VCaP (cell line): ENCODE measurements around the gene CNTF.

Experiments used
- H3K27ac ChIP-seq: fragments of 450-650 bp; 2 replicates; pipeline ENCODE4 v1.5.1; 2017
- TF ChIP-seq, protein P1 (sequence below): fragments of 450-650 bp; conservative IDR thresholded peaks from 2 replicates; pipeline ENCODE4 v1.5.1; 2017; ENCODE audit warnings: mild to moderate bottlenecking, moderate library complexity

Gene CNTF

DNA sequence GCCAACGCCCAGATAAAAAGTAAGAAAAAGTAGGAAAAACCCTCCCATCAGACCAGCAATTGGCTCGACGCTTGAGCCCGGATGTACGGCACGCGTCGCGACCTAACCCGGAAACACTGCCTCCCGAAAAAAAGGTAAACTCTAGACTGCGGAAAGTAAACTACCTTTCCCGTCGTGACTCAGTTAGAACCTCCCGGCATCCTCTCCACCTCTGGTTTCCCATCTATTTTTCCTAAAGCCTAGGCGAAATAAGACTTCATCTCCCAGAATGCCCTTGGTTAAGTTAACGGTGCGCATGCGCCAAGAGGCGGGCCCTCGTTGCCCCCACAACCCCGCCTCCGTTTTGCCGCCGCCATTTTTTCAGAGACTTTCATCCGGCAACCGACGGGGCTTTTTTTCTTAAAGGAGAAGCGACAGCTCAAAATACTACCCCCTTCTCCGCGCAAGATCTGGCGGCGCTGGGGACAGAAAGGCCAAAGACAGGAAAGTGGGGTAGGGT, 44.3 kb upstream of the CNTF start:
- TF ChIP-seq, protein P1, sequence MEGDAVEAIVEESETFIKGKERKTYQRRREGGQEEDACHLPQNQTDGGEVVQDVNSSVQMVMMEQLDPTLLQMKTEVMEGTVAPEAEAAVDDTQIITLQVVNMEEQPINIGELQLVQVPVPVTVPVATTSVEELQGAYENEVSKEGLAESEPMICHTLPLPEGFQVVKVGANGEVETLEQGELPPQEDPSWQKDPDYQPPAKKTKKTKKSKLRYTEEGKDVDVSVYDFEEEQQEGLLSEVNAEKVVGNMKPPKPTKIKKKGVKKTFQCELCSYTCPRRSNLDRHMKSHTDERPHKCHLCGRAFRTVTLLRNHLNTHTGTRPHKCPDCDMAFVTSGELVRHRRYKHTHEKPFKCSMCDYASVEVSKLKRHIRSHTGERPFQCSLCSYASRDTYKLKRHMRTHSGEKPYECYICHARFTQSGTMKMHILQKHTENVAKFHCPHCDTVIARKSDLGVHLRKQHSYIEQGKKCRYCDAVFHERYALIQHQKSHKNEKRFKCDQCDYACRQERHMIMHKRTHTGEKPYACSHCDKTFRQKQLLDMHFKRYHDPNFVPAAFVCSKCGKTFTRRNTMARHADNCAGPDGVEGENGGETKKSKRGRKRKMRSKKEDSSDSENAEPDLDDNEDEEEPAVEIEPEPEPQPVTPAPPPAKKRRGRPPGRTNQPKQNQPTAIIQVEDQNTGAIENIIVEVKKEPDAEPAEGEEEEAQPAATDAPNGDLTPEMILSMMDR: no peak
- H3K27ac ChIP-seq: peak overlapping the region; percentile 99

DNA sequence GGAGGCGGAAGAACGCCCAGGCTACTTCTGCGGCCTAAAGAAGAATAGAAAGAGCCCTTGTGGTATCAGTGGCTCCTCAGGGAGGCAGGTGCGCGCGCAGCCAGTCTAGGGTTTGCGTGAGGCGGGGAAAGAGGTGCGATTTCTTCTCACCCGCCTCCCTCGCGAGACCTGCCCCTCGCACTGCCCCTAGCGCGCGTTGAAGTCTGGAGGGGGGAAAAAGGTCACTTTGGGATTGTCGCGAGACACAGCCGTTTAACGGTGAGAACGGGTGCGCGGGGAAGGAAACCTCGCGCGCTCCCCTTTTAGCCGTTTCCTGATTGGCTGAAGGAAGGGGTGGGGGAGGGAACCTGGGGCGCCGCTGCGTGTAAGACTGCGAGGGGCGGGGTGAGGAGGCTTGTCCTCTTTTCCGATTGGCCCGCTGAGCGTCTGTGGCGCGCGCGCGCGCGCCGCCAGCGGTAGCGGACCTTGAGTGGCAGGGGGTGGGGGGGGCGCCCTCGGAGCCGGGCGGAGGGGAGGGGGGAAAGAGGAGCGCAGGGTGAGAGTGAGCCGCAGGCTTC, 43.8 kb upstream of the CNTF start, which contains the start of gene ZFP91:
Gene ZFP91, plus strand, starts transcription at position 429 of the 557 bp plus-strand sequence. CDS start 219 bp downstream, outside the sequence.
- H3K27ac ChIP-seq: peak within 1 kb of the TSS; percentile 99
- TF ChIP-seq, protein P1: no peak

DNA sequence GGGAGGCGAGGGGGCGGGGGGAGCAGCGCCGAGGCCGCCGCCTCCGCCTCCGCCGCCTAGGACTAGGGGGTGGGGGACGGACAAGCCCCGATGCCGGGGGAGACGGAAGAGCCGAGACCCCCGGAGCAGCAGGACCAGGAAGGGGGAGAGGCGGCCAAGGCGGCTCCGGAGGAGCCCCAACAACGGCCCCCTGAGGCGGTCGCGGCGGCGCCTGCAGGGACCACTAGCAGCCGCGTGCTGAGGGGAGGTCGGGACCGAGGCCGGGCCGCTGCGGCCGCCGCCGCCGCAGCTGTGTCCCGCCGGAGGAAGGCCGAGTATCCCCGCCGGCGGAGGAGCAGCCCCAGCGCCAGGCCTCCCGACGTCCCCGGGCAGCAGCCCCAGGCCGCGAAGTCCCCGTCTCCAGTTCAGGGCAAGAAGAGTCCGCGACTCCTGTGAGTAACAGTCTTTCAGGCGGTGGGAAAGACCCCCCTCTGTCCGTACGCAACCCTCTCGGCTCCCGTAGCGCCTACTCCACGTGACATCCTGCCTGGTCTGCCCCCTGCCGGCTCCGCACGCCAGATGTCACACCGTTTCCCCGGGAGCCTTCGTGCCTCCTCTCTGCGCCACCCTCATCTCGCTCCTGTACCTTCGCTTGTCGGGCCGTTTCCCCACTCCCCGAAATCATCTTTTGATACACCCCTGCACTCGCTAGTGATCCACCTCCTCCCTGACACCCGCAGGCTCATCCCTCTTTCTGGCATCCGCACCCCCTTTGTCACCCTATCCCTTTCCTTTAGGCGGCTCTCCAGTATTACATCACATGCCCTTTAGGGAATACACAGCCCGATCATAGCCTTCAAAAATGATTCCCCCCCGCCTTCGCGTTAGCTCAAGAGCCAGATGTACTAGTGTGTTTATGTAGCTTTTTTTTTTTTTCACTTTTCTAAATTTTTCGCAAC, 43.0 kb upstream of the CNTF start:
- TF ChIP-seq, protein P1: peak; percentile 78
- H3K27ac ChIP-seq: peak overlapping the region; percentile 99

DNA sequence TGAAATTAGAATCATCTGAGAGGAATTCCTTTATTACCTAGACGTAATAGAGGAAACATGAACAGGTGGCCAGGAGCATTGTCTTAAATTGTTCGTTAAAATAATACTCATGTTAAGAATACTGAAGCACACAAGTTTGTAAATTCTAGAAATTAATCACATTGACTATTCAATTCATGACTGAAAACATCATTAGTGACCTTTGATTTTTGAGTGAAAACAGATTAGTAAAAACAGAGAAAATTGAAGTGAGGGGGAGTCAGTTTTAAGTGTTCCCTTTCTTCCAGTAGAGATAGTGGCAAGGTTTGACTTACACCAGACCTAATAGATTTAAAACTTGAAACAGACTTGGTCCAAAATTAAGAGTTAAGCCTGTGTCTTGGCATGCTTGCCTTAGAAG, 42.2 kb upstream of the CNTF start:
- H3K27ac ChIP-seq: peak overlapping the region; percentile 99
- TF ChIP-seq, protein P1: no peak

DNA sequence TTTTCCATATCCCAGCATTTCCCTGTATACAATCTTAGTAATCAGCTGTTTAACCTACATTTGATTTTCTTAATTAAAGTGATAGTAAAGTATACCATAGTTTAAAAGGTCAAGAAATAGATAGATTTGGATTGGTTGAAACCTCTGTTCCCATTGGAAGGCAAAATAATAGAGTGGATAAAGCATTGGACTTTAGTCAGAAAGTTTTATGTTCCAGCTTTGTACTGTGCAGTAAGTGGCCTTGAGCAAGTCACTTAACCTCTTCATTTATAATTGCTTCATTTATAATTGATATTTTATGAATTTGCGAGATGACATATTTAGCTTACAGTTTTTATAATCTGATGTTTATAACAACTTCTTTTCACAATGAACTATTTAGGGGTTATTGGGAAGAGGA, 40.0 kb upstream of the CNTF start:
- TF ChIP-seq, protein P1: no peak
- H3K27ac ChIP-seq: no peak overlapping the region

DNA sequence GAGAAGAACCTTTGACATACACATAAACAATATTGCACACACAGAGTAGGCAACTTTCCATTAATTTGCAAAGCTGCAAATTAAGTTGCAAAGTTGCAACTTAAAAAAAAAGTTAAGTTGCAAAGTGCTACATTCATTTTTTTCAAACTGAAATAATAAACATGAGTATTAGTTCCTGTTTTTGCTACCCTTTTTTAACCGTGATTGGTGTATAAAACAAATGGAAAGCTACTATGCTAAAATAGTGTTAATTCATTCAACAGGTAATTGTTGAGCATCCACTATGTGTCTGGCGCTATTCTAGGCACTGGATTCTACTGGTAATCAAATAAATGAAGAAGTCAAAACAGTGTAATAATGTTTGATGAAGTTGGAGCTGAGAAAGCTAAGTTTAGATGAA, 35.5 kb upstream of the CNTF start:
- H3K27ac ChIP-seq: no peak overlapping the region
- TF ChIP-seq, protein P1: no peak

DNA sequence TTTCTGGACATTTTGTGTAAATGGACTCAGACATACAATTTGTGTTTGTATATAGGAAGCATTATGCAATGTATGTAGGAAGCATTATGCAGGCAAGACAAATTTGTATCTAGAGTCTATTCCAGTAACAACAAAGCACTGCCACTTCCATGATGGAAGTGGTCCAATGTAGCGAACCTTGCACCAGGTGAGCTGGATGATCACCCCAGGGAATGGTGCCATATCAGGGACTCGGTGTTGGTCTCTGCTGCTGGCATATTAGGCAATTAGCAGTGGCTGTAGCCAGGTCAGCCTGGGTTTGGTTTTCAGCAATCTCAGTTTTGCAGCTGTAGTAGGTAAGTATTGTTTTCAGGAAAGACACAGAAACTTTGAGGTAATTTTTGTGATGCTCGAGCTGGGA, 30.8 kb upstream of the CNTF start:
- H3K27ac ChIP-seq: no peak overlapping the region
- TF ChIP-seq, protein P1: no peak
